Heart right ventricle (tissue), 16 donors: ENCODE measurements around the gene BMP4. TPM values are rescaled to one million over a fixed set of nuclear protein-coding genes. Genes with fewer than 3 reads are reported as not detected.

ENCODE experiments used
- ATAC-seq, 8 donors: fragments of 200-7000 bp; cut with Tn5 transposase; one replicate each; pipeline ENCODE4 v1.9.1; 2020; ENCODE audit warnings: mild to moderate bottlenecking in 8 of 8, moderate library complexity in 8 of 8, moderate number of reproducible peaks in 1 of 8
- DNase-seq, 2 donors: peaks; one replicate each; pipeline ENCODE4 v3.0.0-alpha.2; 2020
- H3K27ac ChIP-seq, 10 donors: fragments of 200-600 bp; sonication (generic) in 2 of 10; one replicate each; pipeline versions ENCODE4 v1.5.0 to v1.8.0; 2020 to 2022; ENCODE audit warnings: mild to moderate bottlenecking in 3 of 10
- H3K27me3 ChIP-seq, 7 donors: fragments of 200-600 bp; one replicate each; pipeline ENCODE4 v1.8.0; 2021 to 2022; ENCODE audit warnings: mild to moderate bottlenecking in 2 of 7
- H3K36me3 ChIP-seq, 9 donors: fragments of 200-600 bp; sonication (generic) in 1 of 9; one replicate each; pipeline versions ENCODE4 v1.5.0 to v1.8.0; 2020 to 2022; ENCODE audit warnings: mild to moderate bottlenecking in 2 of 9
- H3K4me1 ChIP-seq, 9 donors: fragments of 200-600 bp; sonication (generic) in 1 of 9; one replicate each; pipeline versions ENCODE4 v1.5.0 to v1.8.0; 2020 to 2022; ENCODE audit warnings: mild to moderate bottlenecking in 4 of 9
- H3K4me3 ChIP-seq, 10 donors: fragments of 200-600 bp; sonication (generic) in 2 of 10; one replicate each; pipeline versions ENCODE4 v1.5.0 to v1.8.0; 2020 to 2022; ENCODE audit warnings: mild to moderate bottlenecking in 7 of 10, moderate library complexity in 2 of 10
- H3K9me3 ChIP-seq, 11 donors: fragments of 200-600 bp in 10 of 11; sonication (generic) in 2 of 11; one replicate each; pipeline versions ENCODE4 v1.5.0 to v1.8.0; 2013 to 2022; ENCODE audit warnings: mild to moderate bottlenecking in 2 of 11, control low read depth in 1 of 11, moderate library complexity in 1 of 11
- CTCF ChIP-seq, 9 donors: fragments of 200-600 bp; sonication (generic) in 2 of 9; IDR thresholded peaks; one replicate each; pipeline versions ENCODE4 v1.5.0 to v1.8.0; 2021 to 2022; ENCODE audit warnings: antibody characterized with exemption in 9 of 9, mild to moderate bottlenecking in 5 of 9, moderate library complexity in 1 of 9
- whole genome bisulfite sequencing, 2 donors: extraction: QIAGEN DNeasy Blood & Tissue Kit; methylation state at CpG; one replicate each; pipeline ENCODE4 v1.1.7; 2013; ENCODE audit warnings: inconsistent platforms in 1 of 2; 5-methylcytosine and 5-hydroxymethylcytosine counted together
- intact Hi-C, 10 donors: fragments of 100-400 bp; cut with DNase I; formaldehyde crosslinking; loops; one replicate each; pipeline versions ENCODE4 v1.11.1 to v1.14.2; 2022
- polyA plus RNA-seq, 2 donors: library from polyadenylated mRNA; stranded (reverse); fragments of 200-250 nt; gene quantifications; one replicate each; pipeline ENCODE4 v1.2.3, GENCODE V29; 2013
- total RNA-seq, 10 donors: library from RNA; stranded (reverse); fragmentation: NEBNext Ultra II Directional in 3 of 10; extraction: Animal tissue kit (Norgen Biotek cat#: 25700) in 3 of 10; gene quantifications; one replicate each; pipeline versions ENCODE4 v1.2.1 to v1.2.4, GENCODE V29; 2021 to 2023
- donor health status: Arrhythmogenic right ventricular cardiomyopathy.
- donor health status: ischemic (EF 13 %, LVEDD 7.1; RV severe dilation, severe dysfunction).
- donor health status: healthy with polysubstance abuse.
- donor health status: DM: no; HTN: yes; CAD: no.
- donor health status: DM: no; HTN: no; CAD: no.
- donor health status: ischemic (EF 25% LVEDD 6.9; RV normal size, moderate dysfunction).
- donor health status: ischemic (EF 25% LVEDD 5.7; RV mildly dilated, moderate dysfunction).
- donor health status: healthy.
- donor health status: DM: yes; HTN: yes; CAD: no.
- donor health status: Ischemic cardiomyopathy.
- donor health status: ischemic (EF 35%, LVEDD 5.7; RV mildly dilated, moderate dysfunction).
- donor health status: nonischemic (EF 11% LVEDD 7.7; RV severe dilation, severe dysfunction).
- donor health status: DM: yes; HTN: yes; CAD: no.
- donor health status: PGD.
- donor health status: ischemic (EF 29% LVEDD 5.4; RV normal size, mild dysfunction).
- donor health status: nonischemic (EF 23%, LVEDD 6.1; RV moderate dilation, normal function).

The BMP4 gene
- total and polyA plus RNA-seq, 12 donors, result 4.4 to 10.6 (median 5.4) TPM

- H3K4me1 ChIP-seq, result no peaks in the 10 kb centered on the region
- 85 to 86% methylated on average over 4 of the region's 4 CpGs for WGBS, 2 donors
- ATAC-seq (no peak), DNase-seq (no peak)
- no peak overlapping the region for H3K4me3 ChIP-seq
- no peaks in the 10 kb centered on the region for H3K36me3 ChIP-seq
- H3K9me3 ChIP-seq, result no peaks in the 10 kb centered on the region
- intact Hi-C loops, result no loop called here
- no peak for TF ChIP-seq CTCF (IDR thresholded peaks at IDR 0.05)
- peaks cover 0 to 12% (median 0%) of the 10 kb centered on the region in 7 donors for H3K27me3 ChIP-seq
- no peak overlapping the region for H3K27ac ChIP-seq
Measured at GRCh38 chr14:53971521-53971920, 14.9 kb upstream of the BMP4 start.

DNA sequence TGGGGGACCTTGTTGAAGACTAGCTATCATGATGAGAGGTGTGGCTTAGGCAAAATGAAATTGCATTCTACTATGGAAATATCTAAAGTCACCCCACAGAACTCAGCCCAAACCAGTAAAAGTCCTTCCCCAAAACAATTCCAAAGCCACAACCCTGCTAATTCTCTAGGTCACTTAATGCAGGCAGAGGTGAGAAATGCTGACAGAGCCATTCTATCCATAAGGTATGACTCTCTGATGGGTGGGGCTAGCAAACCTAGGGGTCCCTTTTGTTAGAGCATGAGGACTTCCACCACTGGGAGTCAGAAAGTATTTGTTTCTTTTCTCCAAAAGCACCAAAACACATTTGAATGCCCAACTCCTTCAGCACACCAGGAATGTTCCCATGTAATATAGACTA is 12.7 kb upstream of the BMP4 start:
- no peak for ATAC-seq
- no peak for TF ChIP-seq CTCF (IDR thresholded peaks at IDR 0.05)

GRCh38 chr14:53968726-53969125 is 12.1 kb upstream of the BMP4 start:
- peaks cover 0 to 5% (median 1%) of the 10 kb centered on the region in 9 donors for H3K4me1 ChIP-seq
- H3K4me3 ChIP-seq, result no peak overlapping the region
- H3K9me3 ChIP-seq, result no peaks in the 10 kb centered on the region
- H3K27ac ChIP-seq, result no peak overlapping the region
- DNase-seq, result no peak
- TF ChIP-seq CTCF (IDR thresholded peaks at IDR 0.05), result no peak
- peaks cover 0 to 22% (median 0%) of the 10 kb centered on the region in 7 donors for H3K27me3 ChIP-seq
- H3K36me3 ChIP-seq, result no peaks in the 10 kb centered on the region
- 92 to 95% methylated on average over 3 of the region's 3 CpGs for WGBS, 2 donors
- no peak for ATAC-seq
- intact Hi-C loops, result no loop called here

More for the DNA sequence above, 12.7 kb upstream of the BMP4 start:
- Histone ChIP-seq H3K36me3 (no peaks in the 10 kb centered on the region), H3K4me1 (no peaks in the 10 kb centered on the region), H3K9me3 (no peaks in the 10 kb centered on the region), H3K4me3 (no peak overlapping the region), H3K27ac (no peak overlapping the region), H3K27me3 (peaks cover 0 to 16% (median 0%) of the 10 kb centered on the region in 7 donors)
- intact Hi-C loops, result no loop called here
- DNase-seq, result no peak

- no peak for TF ChIP-seq CTCF (IDR thresholded peaks at IDR 0.05)
- Histone ChIP-seq H3K9me3 (no peaks in the 10 kb centered on the region), H3K27ac (no peak overlapping the region), H3K27me3 (peaks cover 0 to 34% (median 9%) of the 10 kb centered on the region in 7 donors), H3K36me3 (no peaks in the 10 kb centered on the region), H3K4me1 (peaks cover 3 to 14% (median 8%) of the 10 kb centered on the region in 9 donors), H3K4me3 (no peak overlapping the region)
- no peak for ATAC-seq
- DNase-seq, result no peak
- intact Hi-C loops, result no loop called here
- WGBS, 2 donors, result 41 to 45% methylated on average over 2 of the region's 2 CpGs
Measured at GRCh38 chr14:53967606-53968005, 11.0 kb upstream of the BMP4 start.
